Heart left ventricle (tissue), 16 donors: ENCODE data around the gene KCNMA1. TPM values are rescaled to one million over a fixed set of nuclear protein-coding genes. Genes with fewer than 3 reads are reported as not detected.

Experiments used
- ATAC-seq, 4 donors: fragments of 200-7000 bp; cut with Tn5 transposase; one replicate each; pipeline ENCODE4 v1.9.1; 2020 to 2022; ENCODE audit warnings: moderate library complexity in 4 of 4, mild to moderate bottlenecking in 3 of 4, moderate number of reproducible peaks in 1 of 4
- DNase-seq, 5 donors: peaks; one replicate each; pipeline ENCODE4 v3.0.0-alpha.2; 2020
- H3K27ac ChIP-seq, 12 donors: fragments of 200-600 bp; sonication (generic) in 4 of 12; one replicate each; pipeline versions ENCODE4 v1.5.0 to v1.8.0; 2016 to 2022; ENCODE audit warnings: mild to moderate bottlenecking in 2 of 12
- H3K27me3 ChIP-seq, 9 donors: fragments of 200-600 bp; sonication (generic) in 2 of 9; one replicate each; pipeline versions ENCODE4 v1.5.1 to v1.8.0; 2016 to 2022; ENCODE audit warnings: mild to moderate bottlenecking in 3 of 9
- H3K36me3 ChIP-seq, 9 donors: fragments of 200-600 bp; sonication (generic) in 2 of 9; one replicate each; pipeline versions ENCODE4 v1.5.0 to v1.8.0; 2018 to 2022; ENCODE audit warnings: mild to moderate bottlenecking in 2 of 9
- H3K4me1 ChIP-seq, 12 donors: fragments of 200-600 bp; sonication (generic) in 4 of 12; one replicate each; pipeline versions ENCODE4 v1.5.0 to v1.8.0; 2016 to 2022; ENCODE audit warnings: mild to moderate bottlenecking in 3 of 12
- H3K4me3 ChIP-seq, 12 donors: fragments of 200-600 bp; sonication (generic) in 4 of 12; one replicate each; pipeline versions ENCODE4 v1.5.0 to v1.8.0; 2017 to 2022; ENCODE audit warnings: mild to moderate bottlenecking in 9 of 12, moderate library complexity in 4 of 12
- H3K9me3 ChIP-seq, 12 donors: fragments of 200-600 bp; sonication (generic) in 4 of 12; one replicate each; pipeline versions ENCODE4 v1.5.0 to v1.8.0; 2016 to 2022; ENCODE audit warnings: mild to moderate bottlenecking in 1 of 12
- CTCF ChIP-seq, 12 donors: fragments of 200-600 bp; sonication (generic) in 4 of 12; IDR thresholded peaks; one replicate each; pipeline versions ENCODE4 v1.5.0 to v1.8.0; 2018 to 2022; ENCODE audit warnings: antibody characterized with exemption in 12 of 12, mild to moderate bottlenecking in 5 of 12
- POLR2A ChIP-seq, 2 donors: fragments of 450-650 bp; IDR thresholded peaks; one replicate each; pipeline ENCODE4 v1.6.1; 2017; ENCODE audit warnings: antibody characterized with exemption in 2 of 2, mild to moderate bottlenecking in 2 of 2, moderate library complexity in 2 of 2
- WGBS, 4 donors: extraction: QIAGEN DNeasy Blood & Tissue Kit in 2 of 4; methylation state at CpG; one replicate each; pipeline versions ENCODE4 v1.1.5 to v1.1.7; 2013 to 2018; 5-methylcytosine and 5-hydroxymethylcytosine counted together
- intact Hi-C, 10 donors: fragments of 100-400 bp; cut with DNase I; formaldehyde crosslinking; loops; one replicate each; pipeline versions ENCODE4 v1.11.1 to v1.14.2; 2022
- polyA plus RNA-seq, 2 donors: library from polyadenylated mRNA; stranded (reverse); fragments of 200-250 nt; gene quantifications; one replicate each; pipeline ENCODE4 v1.2.3, GENCODE V29; 2013
- total RNA-seq, 9 donors: library from RNA; depleted of rRNA in 2 of 9; stranded (reverse); fragments of >200 nt in 2 of 9; fragmentation: NEBNext Ultra II Directional in 3 of 9; extraction: Animal tissue kit (Norgen Biotek cat#: 25700) in 3 of 9; gene quantifications; one replicate each; pipeline versions ENCODE4 v1.1.0 to v1.2.4, GENCODE V29; 2016 to 2023
- donor health status: ischemic (EF 13 %, LVEDD 7.1; RV severe dilation, severe dysfunction).
- donor health status: healthy with polysubstance abuse.
- donor health status: DM: no; HTN: yes; CAD: no.
- donor health status: DM: no; HTN: no; CAD: no.
- donor health status: ischemic (EF 25% LVEDD 6.9; RV normal size, moderate dysfunction).
- donor health status: ischemic (EF 25% LVEDD 5.7; RV mildly dilated, moderate dysfunction).
- donor health status: healthy.
- donor health status: DM: yes; HTN: yes; CAD: no.
- donor health status: ischemic (EF 35%, LVEDD 5.7; RV mildly dilated, moderate dysfunction).
- donor health status: nonischemic (EF 11% LVEDD 7.7; RV severe dilation, severe dysfunction).
- donor health status: DM: yes; HTN: yes; CAD: no.
- donor health status: PGD.
- donor health status: ischemic (EF 29% LVEDD 5.4; RV normal size, mild dysfunction).
- donor health status: nonischemic (EF 23%, LVEDD 6.1; RV moderate dilation, normal function).

Gene KCNMA1
- total and polyA plus RNA-seq, 11 donors: 0.39 to 8.7 (median 1.7) TPM

GRCh38 chr10:77093126-77093525, 544.5 kb downstream of the KCNMA1 start:
- H3K4me3 ChIP-seq: no peak overlapping the region
- no peaks in the 10 kb centered on the region for H3K4me1 ChIP-seq
- 70 to 77% (median 74%) methylated on average over 2 of the region's 2 CpGs for WGBS, 4 donors
- no peak overlapping the region for H3K27ac ChIP-seq
- no peaks in the 10 kb centered on the region for H3K36me3 ChIP-seq
- H3K9me3 ChIP-seq: no peaks in the 10 kb centered on the region
- ATAC-seq: no peak
- TF ChIP-seq POLR2A (IDR thresholded peaks at IDR 0.05) (no peak), CTCF (IDR thresholded peaks at IDR 0.05) (no peak)
- no peak for DNase-seq
- no peaks in the 10 kb centered on the region for H3K27me3 ChIP-seq
- intact Hi-C loops: no loop called here

GRCh38 chr10:77091597-77092165, 545.9 kb downstream of the KCNMA1 start:
- ATAC-seq: no peak
- 86 to 92% (median 90%) methylated on average over 6 of the region's 6 CpGs for WGBS, 4 donors
- TF ChIP-seq POLR2A (IDR thresholded peaks at IDR 0.05) (no peak), CTCF (IDR thresholded peaks at IDR 0.05) (no peak)
- Histone ChIP-seq H3K27me3 (no peaks in the 10 kb centered on the region), H3K36me3 (no peaks in the 10 kb centered on the region), H3K9me3 (no peaks in the 10 kb centered on the region), H3K4me3 (no peak overlapping the region), H3K4me1 (no peaks in the 10 kb centered on the region), H3K27ac (no peak overlapping the region)
- intact Hi-C loops: no loop called here
- DNase-seq: no peak

- H3K9me3 ChIP-seq: no peaks in the 10 kb centered on the region
- TF ChIP-seq POLR2A (IDR thresholded peaks at IDR 0.05) (no peak), CTCF (IDR thresholded peaks at IDR 0.05) (no peak)
- H3K27ac ChIP-seq: no peak overlapping the region
- H3K4me1 ChIP-seq: no peaks in the 10 kb centered on the region
- intact Hi-C loops: no loop called here
- ATAC-seq: no peak
- H3K4me3 ChIP-seq: no peak overlapping the region
- no peak for DNase-seq
- no peaks in the 10 kb centered on the region for H3K36me3 ChIP-seq
- WGBS, 4 donors: 75 to 79% (median 77%) methylated on average over 15 to 17 of the region's 17 CpGs
- H3K27me3 ChIP-seq: no peaks in the 10 kb centered on the region
These were observed 546.9 kb downstream of the KCNMA1 start for GRCh38 chr10:77090381-77091356.

GRCh38 chr10:77087366-77087765, 550.2 kb downstream of the KCNMA1 start:
- peaks cover 0 to 12% (median 1%) of the 10 kb centered on the region in 12 donors for H3K4me1 ChIP-seq
- H3K36me3 ChIP-seq: no peaks in the 10 kb centered on the region
- ATAC-seq: no peak
- WGBS, 4 donors: 92 to 96% (median 94%) methylated on average over 4 of the region's 4 CpGs
- H3K27me3 ChIP-seq: no peaks in the 10 kb centered on the region
- H3K27ac ChIP-seq: no peak overlapping the region
- no peak overlapping the region for H3K4me3 ChIP-seq
- intact Hi-C loops: no loop called here
- no peak for DNase-seq
- TF ChIP-seq POLR2A (IDR thresholded peaks at IDR 0.05): no peak
- no peaks in the 10 kb centered on the region for H3K9me3 ChIP-seq
